Measurements from ENCODE around the gene GAS7. TPM values are rescaled to one million over a fixed set of nuclear protein-coding genes. Genes with fewer than 3 reads are reported as not detected.

GAS7 gene
- total and polyA plus RNA-seq, 2 donors (not counting 1 experiment from before 2014, with no cell fraction given), result 3.4 to 13.6 TPM

- ATAC-seq (ENCODE audit: low read depth), result no peak
- POLR2A ChIA-PET, result no interaction called here
- H3K4me2 ChIP-seq (replicated peaks; ENCODE audit: low read depth, low read length, poor library complexity, severe bottlenecking), result no peak overlapping the region
- no peaks in the 10 kb centered on the region for H3K27me3 ChIP-seq (replicated peaks in 1 of 4; ENCODE audit: control extremely low read depth in 1 of 4, control insufficient read depth in 3 of 4, insufficient read depth in 4 of 4, low read length in 3 of 4)
- peaks cover 0 to 2% of the 10 kb centered on the region in 2 experiments for H3K36me3 ChIP-seq (replicated peaks in 1 of 2; ENCODE audit: control extremely low read depth in 1 of 2, control insufficient read depth in 1 of 2, extremely low read depth in 1 of 2, insufficient read depth in 2 of 2, low read length in 1 of 2)
- peaks cover 6% of the 10 kb centered on the region for H3K27me3 Mint-ChIP-seq
- H3K4me3 Mint-ChIP-seq, result no peak overlapping the region
- no peak for DNase-seq
- no peak overlapping the region for H3K27ac Mint-ChIP-seq
- no peaks in the 10 kb centered on the region for H3K4me1 ChIP-seq (ENCODE audit: control insufficient read depth in 2 of 2, insufficient read depth in 2 of 2, low read length in 2 of 2)
- H3K79me2 ChIP-seq (ENCODE audit: control insufficient read depth, insufficient read depth, low read length), result peaks cover 10% of the 10 kb centered on the region
- no peak overlapping the region for H3K27ac ChIP-seq (ENCODE audit: low read length in 2 of 2)
- H3K9me3 Mint-ChIP-seq (ENCODE audit: insufficient read depth), result peaks cover 6% of the 10 kb centered on the region
- intact Hi-C loops (cut with micrococcal nuclease), result no loop called here
- no peak overlapping the region for H3K9ac ChIP-seq (ENCODE audit: low read length)
- no peak overlapping the region for H2AFZ ChIP-seq (ENCODE audit: insufficient read depth, low read depth, low read length, poor library complexity, severe bottlenecking)
- TF ChIP-seq, protein P1, sequence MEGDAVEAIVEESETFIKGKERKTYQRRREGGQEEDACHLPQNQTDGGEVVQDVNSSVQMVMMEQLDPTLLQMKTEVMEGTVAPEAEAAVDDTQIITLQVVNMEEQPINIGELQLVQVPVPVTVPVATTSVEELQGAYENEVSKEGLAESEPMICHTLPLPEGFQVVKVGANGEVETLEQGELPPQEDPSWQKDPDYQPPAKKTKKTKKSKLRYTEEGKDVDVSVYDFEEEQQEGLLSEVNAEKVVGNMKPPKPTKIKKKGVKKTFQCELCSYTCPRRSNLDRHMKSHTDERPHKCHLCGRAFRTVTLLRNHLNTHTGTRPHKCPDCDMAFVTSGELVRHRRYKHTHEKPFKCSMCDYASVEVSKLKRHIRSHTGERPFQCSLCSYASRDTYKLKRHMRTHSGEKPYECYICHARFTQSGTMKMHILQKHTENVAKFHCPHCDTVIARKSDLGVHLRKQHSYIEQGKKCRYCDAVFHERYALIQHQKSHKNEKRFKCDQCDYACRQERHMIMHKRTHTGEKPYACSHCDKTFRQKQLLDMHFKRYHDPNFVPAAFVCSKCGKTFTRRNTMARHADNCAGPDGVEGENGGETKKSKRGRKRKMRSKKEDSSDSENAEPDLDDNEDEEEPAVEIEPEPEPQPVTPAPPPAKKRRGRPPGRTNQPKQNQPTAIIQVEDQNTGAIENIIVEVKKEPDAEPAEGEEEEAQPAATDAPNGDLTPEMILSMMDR (IDR thresholded peaks at IDR 0.05), result no peak
- no peak for TF ChIP-seq EZH2 (IDR thresholded peaks at IDR 0.05; ENCODE audit: borderline replicate concordance, insufficient read depth, low read depth, low read length, poor library complexity, severe bottlenecking)
- no peak overlapping the region for H3K4me3 ChIP-seq (ENCODE audit: control extremely low read depth in 1 of 5, extremely low read depth in 1 of 5, insufficient read depth in 1 of 5, low read depth in 2 of 5, low read length in 4 of 5)
- 100% methylated on average over 3 of the region's 5 CpGs for WGBS (ENCODE audit: insufficient coverage)
- peaks cover 0 to 10% (median 6%) of the 10 kb centered on the region in 3 donors for H3K9me3 ChIP-seq (ENCODE audit: control extremely low read depth in 1 of 3, control insufficient read depth in 2 of 3, insufficient read depth in 1 of 3, low read length in 2 of 3)
- CTCF ChIA-PET, result interaction anchor here (0.8 kb wide), 1 partner anchor 10 kb away, joined by 3 read pairs; no protein-coding TSS in a partner anchor
- peaks cover 8% of the 10 kb centered on the region for H3K4me1 Mint-ChIP-seq
- no peaks in the 10 kb centered on the region for H4K20me1 ChIP-seq (ENCODE audit: control insufficient read depth, insufficient read depth, low read length, poor library complexity, severe bottlenecking)
Observed at GRCh38 chr17:10069301-10069700, 129.1 kb downstream of the GAS7 start.

DNA sequence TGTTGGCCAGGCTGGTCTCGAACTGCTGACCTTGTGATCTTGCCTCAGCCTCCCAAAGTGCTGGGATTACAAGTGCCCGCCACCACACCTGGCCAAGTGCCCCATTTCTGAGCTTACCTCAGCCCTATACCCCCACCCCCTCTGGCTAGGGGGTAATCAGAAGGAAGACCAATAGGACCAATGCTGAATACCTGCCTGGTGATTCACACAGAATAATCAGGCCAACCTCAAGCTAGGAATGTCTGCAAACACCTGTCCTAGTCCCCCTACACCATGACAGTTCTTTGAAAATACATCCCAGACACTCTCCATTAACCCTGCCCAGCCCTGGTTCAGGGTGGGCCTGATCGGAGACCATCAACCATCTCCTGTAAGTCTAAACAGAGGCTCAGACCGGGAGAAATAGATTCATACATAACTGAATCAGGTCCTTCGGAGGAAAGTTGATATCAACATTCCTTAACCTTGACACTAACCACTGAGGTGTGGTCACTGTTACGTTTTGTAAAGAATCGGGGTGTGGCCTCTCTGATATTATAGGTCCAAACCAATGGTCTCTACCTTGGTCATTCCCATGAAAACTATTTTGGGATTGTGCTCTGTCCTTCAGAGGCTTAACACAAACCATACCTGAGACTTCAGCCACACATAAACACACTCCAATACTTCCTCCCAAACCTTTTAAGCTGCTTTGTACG, 130.8 kb downstream of the GAS7 start:
- Histone ChIP-seq H3K27ac (ENCODE audit: low read length in 2 of 2) (no peak overlapping the region), H3K4me1 (ENCODE audit: control insufficient read depth in 2 of 2, insufficient read depth in 2 of 2, low read length in 2 of 2) (peaks cover 13 to 16% of the 10 kb centered on the region in 2 donors), H3K36me3 (replicated peaks in 1 of 2; ENCODE audit: control extremely low read depth in 1 of 2, control insufficient read depth in 1 of 2, extremely low read depth in 1 of 2, insufficient read depth in 2 of 2, low read length in 1 of 2) (peaks cover 0 to 2% of the 10 kb centered on the region in 2 experiments), H3K27me3 (replicated peaks in 1 of 4; ENCODE audit: control extremely low read depth in 1 of 4, control insufficient read depth in 3 of 4, insufficient read depth in 4 of 4, low read length in 3 of 4) (no peaks in the 10 kb centered on the region), H3K79me2 (ENCODE audit: control insufficient read depth, insufficient read depth, low read length) (peaks cover 10% of the 10 kb centered on the region), H4K20me1 (ENCODE audit: control insufficient read depth, insufficient read depth, low read length, poor library complexity, severe bottlenecking) (no peaks in the 10 kb centered on the region), H3K4me3 (ENCODE audit: control extremely low read depth in 1 of 5, extremely low read depth in 1 of 5, insufficient read depth in 1 of 5, low read depth in 2 of 5, low read length in 4 of 5) (no peak overlapping the region), H3K9me3 (ENCODE audit: control extremely low read depth in 1 of 3, control insufficient read depth in 2 of 3, insufficient read depth in 1 of 3, low read length in 2 of 3) (peaks cover 0 to 10% (median 6%) of the 10 kb centered on the region in 3 donors), H3K4me2 (replicated peaks; ENCODE audit: low read depth, low read length, poor library complexity, severe bottlenecking) (no peak overlapping the region), H2AFZ (ENCODE audit: insufficient read depth, low read depth, low read length, poor library complexity, severe bottlenecking) (no peak overlapping the region), H3K9ac (ENCODE audit: low read length) (no peak overlapping the region)
- CTCF ChIA-PET, result no interaction called here
- Mint-ChIP-seq H3K4me3 (no peak overlapping the region), H3K27me3 (peaks cover 6% of the 10 kb centered on the region), H3K27ac (no peak overlapping the region), H3K9me3 (ENCODE audit: insufficient read depth) (peaks cover 6% of the 10 kb centered on the region), H3K4me1 (peaks cover 23% of the 10 kb centered on the region)
- DNase-seq (no peak), ATAC-seq (ENCODE audit: low read depth) (no peak)
- 92% methylated on average over 5 of the region's 8 CpGs for WGBS (ENCODE audit: insufficient coverage)
- TF ChIP-seq, protein P1 (IDR thresholded peaks at IDR 0.05), result no peak
- TF ChIP-seq EZH2 (IDR thresholded peaks at IDR 0.05; ENCODE audit: borderline replicate concordance, insufficient read depth, low read depth, low read length, poor library complexity, severe bottlenecking), result no peak
- POLR2A ChIA-PET, result no interaction called here
- intact Hi-C loops (cut with micrococcal nuclease), result no loop called here

Measured in B cell (primary cell).